Erythroblast (primary cell): ENCODE measurements around the gene CD4.
"Not testable (repeated sequence)": the region's sequence is repeated elsewhere in the genome, so short reads cannot be mapped to it uniquely, and the experiment has no call there.

Source experiments
- DNase-seq, 2 experiments: peaks; one replicate each; lab custom pipeline; 2025; lab: John Stamatoyannopoulos, UW
- GATA1 ChIP-seq: IDR thresholded peaks from 2 replicates; pipeline ENCODE4 v1.6.1; 2011; ENCODE audit warnings: low read depth, mild to moderate bottlenecking, control low read depth, low read length, moderate library complexity
- POLR2A ChIP-seq: IDR thresholded peaks from 2 replicates; pipeline ENCODE4 v1.6.1; 2011; ENCODE audit warnings: mild to moderate bottlenecking, low read length

CD4 gene

GRCh38 chr12:6788972-6789924 is at the start of gene CD4:
Gene CD4, plus strand, starts transcription at chr12:6789528. Its CDS starts 10,611 bp downstream, at chr12:6800139.
- DNase-seq, result no peak
- TF ChIP-seq POLR2A (no peak), GATA1 (no peak)

- not testable (repeated sequence) for DNase-seq
Measured at GRCh38 chr12:6742080-6742479, 47.2 kb upstream of the CD4 start.

DNA sequence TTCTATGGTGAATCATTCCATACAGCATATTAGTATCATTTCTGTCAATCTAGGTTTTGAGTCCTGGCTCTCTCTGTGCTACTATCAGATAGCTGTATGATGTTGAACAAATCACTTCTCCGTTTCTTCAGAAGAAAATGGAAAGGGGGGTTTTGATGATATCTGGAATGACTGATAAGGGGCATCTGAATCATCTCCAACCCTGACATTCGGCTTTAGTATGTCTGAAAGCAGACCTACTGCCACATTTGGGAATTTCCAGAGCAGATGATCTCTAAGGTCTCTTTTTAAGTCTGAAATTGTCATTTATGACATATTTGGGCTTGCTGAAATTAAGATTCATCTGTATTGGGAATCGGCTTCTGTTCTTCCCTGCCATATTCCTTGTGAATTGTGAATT is 46.5 kb upstream of the CD4 start:
- TF ChIP-seq POLR2A (no peak), GATA1 (no peak)

GRCh38 chr12:6743300-6743699 is 46.0 kb upstream of the CD4 start:
- not testable (repeated sequence) for DNase-seq

More for the DNA sequence above, 46.5 kb upstream of the CD4 start:
- DNase-seq, result no peak

DNA sequence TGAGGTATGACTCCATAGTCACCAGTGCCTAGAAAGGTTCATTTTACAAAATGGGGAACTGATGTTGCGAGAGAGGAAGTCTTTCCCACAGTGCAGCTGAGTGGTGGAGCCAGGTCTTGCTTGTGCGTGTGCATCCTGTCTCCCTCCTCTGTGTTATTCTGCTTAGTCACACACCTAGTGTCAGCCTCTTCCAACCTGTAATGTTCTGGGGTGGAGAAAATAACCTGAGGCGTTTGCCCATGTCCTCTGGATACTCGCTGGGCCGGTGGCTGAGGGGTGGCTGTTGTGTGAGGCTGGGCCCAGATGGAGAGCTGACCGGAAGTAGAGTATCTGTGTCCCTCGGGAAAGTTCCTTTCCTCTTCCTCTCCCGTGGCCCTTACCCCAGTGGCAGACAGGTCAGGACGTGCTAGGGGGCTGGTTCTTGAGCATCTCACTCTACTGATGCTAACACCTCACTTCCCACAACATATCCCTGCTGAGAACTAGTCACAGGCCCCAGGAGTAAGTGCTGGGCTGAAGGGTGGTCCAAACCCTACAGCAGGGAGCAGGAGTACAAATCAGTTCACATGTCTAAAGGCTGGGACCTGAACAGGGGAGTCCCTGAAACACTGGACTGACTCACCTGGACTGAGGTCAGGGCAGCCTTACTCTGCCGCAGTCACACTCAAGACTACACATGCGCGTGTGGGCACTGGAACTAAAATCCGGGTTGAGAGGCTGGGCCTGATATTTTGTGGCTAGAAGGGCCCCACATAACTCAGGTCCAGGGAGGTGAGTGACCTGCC is 43.4 kb upstream of the CD4 start:
- TF ChIP-seq POLR2A (no peak), GATA1 (no peak)
- DNase-seq, result no peak

GRCh38 chr12:6747216-6747615 is 42.1 kb upstream of the CD4 start:
- TF ChIP-seq GATA1 (no peak), POLR2A (no peak)

GRCh38 chr12:6748761-6749160 is 40.6 kb upstream of the CD4 start:
- TF ChIP-seq POLR2A (no peak), GATA1 (no peak)
- no peak for DNase-seq

More at GRCh38 chr12:6747216-6747615, 42.1 kb upstream of the CD4 start:
- no peak for DNase-seq

GRCh38 chr12:6750506-6750905 is 38.8 kb upstream of the CD4 start:
- TF ChIP-seq GATA1 (no peak), POLR2A (no peak)
- DNase-seq, result no peak

GRCh38 chr12:6751767-6752166 is 37.6 kb upstream of the CD4 start:
- no peak for DNase-seq
- TF ChIP-seq POLR2A (no peak), GATA1 (no peak)

DNA sequence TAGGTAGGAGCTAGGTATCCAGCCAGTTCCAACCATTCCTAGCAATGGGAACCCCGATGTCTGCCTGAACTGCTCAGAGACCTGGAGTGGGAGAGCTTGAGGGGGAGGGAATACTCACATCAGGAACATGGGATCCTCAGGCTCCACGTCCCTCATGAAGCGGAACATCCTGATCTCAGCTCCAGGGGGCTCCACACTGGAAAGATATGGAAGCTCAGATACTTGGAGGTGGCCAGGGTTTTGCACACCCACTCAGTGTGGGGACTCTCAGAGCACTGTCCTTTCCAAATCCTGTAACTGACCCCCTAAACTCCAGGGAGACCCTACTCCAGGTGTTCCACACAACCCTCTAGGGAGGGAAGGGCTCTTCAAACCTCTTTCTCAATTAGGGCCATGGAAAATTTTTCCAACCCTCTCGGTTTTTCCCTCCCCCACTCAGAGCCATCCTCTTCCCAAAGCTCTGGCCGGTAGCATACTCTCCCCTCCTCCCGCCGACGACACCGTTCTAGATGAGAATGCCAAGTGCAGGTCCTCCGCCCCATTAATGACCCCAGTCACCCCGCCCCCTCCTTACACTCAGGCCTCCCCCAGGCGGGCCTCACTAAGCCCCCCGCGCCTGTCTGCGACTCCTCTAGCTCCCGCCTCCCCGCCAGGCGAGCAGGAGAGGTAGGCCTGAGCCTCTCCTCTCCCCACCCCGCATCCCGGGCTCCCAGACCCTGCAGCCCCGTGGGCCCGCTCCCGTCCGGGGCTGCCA is 37.0 kb upstream of the CD4 start:
- TF ChIP-seq GATA1 (no peak), POLR2A (no peak)
- DNase-seq, result peak; percentile 71 to 82

DNA sequence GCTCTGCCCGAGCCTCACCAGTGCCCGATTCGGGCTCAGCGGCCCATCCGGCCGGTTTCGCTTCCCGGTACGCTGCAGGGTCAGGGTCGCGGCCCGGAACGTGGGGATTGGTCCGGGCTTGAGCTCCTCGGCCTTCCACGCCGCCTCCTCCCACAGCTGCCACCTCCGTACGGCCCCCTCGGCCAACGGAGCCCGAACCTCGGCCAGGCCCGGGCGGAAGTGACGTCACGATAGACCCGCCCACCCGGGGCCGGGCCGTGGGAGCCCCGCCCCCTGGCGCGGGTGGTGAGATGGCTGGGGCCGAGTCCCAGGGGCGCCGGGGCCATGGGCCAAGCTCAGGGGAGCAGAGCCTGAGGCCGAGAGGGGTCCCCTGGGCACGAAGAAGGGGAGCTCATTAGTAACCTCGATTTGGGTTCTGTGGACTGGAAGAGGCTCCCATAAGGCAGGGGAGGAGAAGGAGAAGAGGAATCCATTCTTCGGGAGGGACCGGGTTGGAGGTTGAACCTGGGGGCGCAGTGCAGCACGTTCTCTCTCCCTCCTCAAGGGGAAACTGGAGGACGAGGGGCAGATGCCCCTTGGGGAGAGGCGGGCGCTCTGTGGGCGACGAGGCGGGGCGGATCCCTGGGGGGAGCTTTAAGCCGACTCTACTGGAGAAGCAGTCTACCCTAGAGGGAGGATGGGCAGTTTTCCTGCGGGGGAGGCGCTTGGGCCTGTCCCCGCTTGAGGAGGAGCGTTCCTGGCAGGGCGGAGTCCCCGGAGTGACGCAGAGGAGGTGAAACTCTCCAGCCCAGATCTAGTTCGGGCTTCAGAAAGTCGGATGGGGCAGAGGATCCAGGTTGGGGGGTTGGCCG is 36.2 kb upstream of the CD4 start, which contains the start of gene MLF2:
Gene MLF2, minus strand, starts transcription at position 221 of the 851 bp plus-strand sequence. CDS start 807 bp downstream, outside the sequence.
- TF ChIP-seq GATA1, result no peak
- peak; percentile 93 for TF ChIP-seq POLR2A
- peak; percentile 98 to 99 for DNase-seq

DNA sequence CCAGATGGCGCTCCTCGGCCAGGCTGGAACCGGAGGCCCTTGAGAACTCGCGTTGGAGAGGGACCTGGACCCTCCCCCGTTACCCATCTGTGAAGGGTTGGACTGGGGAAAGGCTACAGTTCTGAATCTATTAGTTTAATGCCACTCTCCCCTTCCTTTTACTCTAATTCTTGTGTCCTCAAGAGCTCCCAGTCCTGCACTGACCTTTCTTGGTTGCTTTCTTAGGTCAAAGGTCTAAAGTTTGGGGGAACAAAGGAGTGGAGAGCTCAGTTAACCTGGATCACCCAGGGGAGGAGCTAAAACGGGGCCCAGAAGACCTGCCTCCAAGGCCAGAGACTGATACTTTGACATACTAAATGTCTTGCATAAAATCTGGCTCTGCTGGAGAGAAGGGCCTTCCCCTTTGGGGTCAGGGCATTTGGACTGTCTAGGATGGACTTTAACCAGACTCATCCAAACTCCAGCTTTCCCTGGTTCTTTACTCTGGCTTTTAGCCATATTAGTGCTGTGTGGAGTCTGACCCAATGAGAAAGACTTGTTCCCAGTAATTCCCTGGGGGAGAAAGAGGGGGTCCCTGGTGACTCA is 35.5 kb upstream of the CD4 start:
- TF ChIP-seq POLR2A (no peak), GATA1 (no peak)
- no peak for DNase-seq

DNA sequence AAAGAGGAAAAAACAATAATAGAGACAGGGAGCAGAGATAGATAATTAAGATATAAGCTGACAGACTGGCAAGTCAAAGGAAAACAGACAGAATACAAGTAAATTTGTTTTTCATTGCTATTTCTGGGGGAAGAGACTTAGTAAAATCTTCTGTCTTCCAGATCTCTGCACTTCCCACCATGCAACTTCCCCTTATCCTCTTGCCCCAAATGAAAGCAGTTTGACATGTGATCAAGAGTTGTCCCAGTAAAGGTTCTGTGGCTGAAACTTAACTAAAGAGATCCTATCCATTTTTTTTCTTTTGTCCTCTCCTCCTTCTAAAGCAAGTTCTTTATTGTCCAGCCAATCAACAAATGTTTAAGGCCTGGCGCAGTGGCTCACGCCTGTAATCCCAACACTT is 34.9 kb upstream of the CD4 start:
- TF ChIP-seq POLR2A, result no peak
- TF ChIP-seq GATA1, result no peak
- no peak for DNase-seq
